ENCODE results near the gene TXNDC2. TPM values are rescaled to one million over a fixed set of nuclear protein-coding genes. Genes with fewer than 3 reads are reported as not detected.

The TXNDC2 gene
- total and polyA plus RNA-seq, 9 of the 15 experiments (the other 6 are each of a cell fraction or from before 2014, with no cell fraction given) = 1.2 to 4.9 (median 2.3) TPM

DNA sequence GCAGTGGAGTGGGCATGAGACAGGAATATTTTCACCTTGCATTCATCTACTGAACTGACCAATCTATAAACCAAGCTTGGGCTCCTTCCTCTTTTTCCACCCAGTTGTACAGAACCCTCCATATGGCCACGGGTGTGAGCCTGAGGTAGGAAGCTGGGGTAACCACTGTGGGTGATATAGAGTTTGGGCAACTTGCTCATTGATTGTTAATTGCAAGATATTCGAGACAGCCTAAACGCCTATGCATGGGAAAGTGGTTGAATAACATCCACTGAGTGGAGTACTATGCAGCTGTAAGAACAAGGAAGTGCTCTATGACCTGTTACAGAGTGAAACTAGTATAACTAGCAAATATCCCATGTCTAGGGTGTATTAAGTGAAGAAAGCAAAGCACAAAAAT is 20.7 kb downstream of the TXNDC2 start:
- Histone ChIP-seq H3K27ac (ENCODE audit: extremely low read depth, low read depth, low read length) (peak overlapping the region; percentile 13; the same call in 2 of the 3 replicates), H3K4me2 (ENCODE audit: insufficient read depth, low read length) (peak overlapping the region; percentile 53; the same call in 1 of the 2 replicates), H4K20me1 (replicated peaks; ENCODE audit: control insufficient read depth, insufficient read depth, low read length) (no peaks in the 10 kb centered on the region), H3K4me1 (replicated peaks in 1 of 2; ENCODE audit: control insufficient read depth in 2 of 2, insufficient read depth in 2 of 2, low read length in 2 of 2) (peaks cover 6 to 37% of the 10 kb centered on the region in 2 experiments), H3K9ac (ENCODE audit: insufficient read depth in 1 of 2, low read depth in 2 of 2, low read length in 2 of 2) (peak overlapping the region in 1 of 2 experiments; percentile 24; a peak in 1 of 4 replicates), H3K4me3 (no peak overlapping the region), H2AFZ (ENCODE audit: low read depth, low read length) (peak overlapping the region; percentile 92), H3K79me2 (ENCODE audit: control insufficient read depth, insufficient read depth, low read length) (no peaks in the 10 kb centered on the region), H3K9me1 (ENCODE audit: control insufficient read depth, insufficient read depth, low read length) (no peaks in the 10 kb centered on the region), H3K9me3 (replicated peaks; ENCODE audit: control insufficient read depth, insufficient read depth, low read depth, low read length) (no peaks in the 10 kb centered on the region), H3K27me3 (ENCODE audit: control insufficient read depth in 2 of 2, insufficient read depth in 2 of 2, low read length in 2 of 2) (no peaks in the 10 kb centered on the region), H3K36me3 (ENCODE audit: control insufficient read depth, insufficient read depth, low read length) (no peaks in the 10 kb centered on the region)
- FAIRE-seq (peak; percentile 15), DNase-seq (ENCODE audit: extremely low read depth in 1 of 4, low spot score in 3 of 4) (no peak), ATAC-seq (peak; percentile 68)
- CTCF ChIA-PET (ENCODE audit: low intra/inter-chr PET ratio) = no interaction called here
- POLR2A ChIA-PET = interaction anchor here (1.0 to 2.6 kb wide), 7 partner anchors 10 to 103 kb away, joined by 3 to 12 read pairs (median 5); partner anchors contain the start of gene TXNDC2
- intact Hi-C loops (cut with micrococcal nuclease) = no loop called here
- 23% methylated on average over 3 of the region's 3 CpGs for WGBS (ENCODE audit: insufficient coverage, low coverage, missing lambda C conversion rate)
- in situ Hi-C loops (cut with MboI) = no loop called here
- no TSS peak for BruUV-seq (replicated peaks)
- peak; percentile 63 for TF ChIP-seq SPI1 (IDR thresholded peaks at IDR 0.05; ENCODE audit: borderline replicate concordance, low read depth, low read length)
- TF ChIP-seq, protein P1, sequence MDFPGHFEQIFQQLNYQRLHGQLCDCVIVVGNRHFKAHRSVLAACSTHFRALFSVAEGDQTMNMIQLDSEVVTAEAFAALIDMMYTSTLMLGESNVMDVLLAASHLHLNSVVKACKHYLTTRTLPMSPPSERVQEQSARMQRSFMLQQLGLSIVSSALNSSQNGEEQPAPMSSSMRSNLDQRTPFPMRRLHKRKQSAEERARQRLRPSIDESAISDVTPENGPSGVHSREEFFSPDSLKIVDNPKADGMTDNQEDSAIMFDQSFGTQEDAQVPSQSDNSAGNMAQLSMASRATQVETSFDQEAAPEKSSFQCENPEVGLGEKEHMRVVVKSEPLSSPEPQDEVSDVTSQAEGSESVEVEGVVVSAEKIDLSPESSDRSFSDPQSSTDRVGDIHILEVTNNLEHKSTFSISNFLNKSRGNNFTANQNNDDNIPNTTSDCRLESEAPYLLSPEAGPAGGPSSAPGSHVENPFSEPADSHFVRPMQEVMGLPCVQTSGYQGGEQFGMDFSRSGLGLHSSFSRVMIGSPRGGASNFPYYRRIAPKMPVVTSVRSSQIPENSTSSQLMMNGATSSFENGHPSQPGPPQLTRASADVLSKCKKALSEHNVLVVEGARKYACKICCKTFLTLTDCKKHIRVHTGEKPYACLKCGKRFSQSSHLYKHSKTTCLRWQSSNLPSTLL (IDR thresholded peaks at IDR 0.05) = no peak
- TF ChIP-seq, protein P2, sequence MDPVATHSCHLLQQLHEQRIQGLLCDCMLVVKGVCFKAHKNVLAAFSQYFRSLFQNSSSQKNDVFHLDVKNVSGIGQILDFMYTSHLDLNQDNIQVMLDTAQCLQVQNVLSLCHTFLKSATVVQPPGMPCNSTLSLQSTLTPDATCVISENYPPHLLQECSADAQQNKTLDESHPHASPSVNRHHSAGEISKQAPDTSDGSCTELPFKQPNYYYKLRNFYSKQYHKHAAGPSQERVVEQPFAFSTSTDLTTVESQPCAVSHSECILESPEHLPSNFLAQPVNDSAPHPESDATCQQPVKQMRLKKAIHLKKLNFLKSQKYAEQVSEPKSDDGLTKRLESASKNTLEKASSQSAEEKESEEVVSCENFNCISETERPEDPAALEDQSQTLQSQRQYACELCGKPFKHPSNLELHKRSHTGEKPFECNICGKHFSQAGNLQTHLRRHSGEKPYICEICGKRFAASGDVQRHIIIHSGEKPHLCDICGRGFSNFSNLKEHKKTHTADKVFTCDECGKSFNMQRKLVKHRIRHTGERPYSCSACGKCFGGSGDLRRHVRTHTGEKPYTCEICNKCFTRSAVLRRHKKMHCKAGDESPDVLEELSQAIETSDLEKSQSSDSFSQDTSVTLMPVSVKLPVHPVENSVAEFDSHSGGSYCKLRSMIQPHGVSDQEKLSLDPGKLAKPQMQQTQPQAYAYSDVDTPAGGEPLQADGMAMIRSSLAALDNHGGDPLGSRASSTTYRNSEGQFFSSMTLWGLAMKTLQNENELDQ (CRISPR knock-in tag; IDR thresholded peaks at IDR 0.05; ENCODE audit: borderline replicate concordance) = no peak
- TF ChIP-seq RBM39 (optimal IDR thresholded peaks at IDR 0.05; ENCODE audit: low read depth, low read length) = no peak
- TF ChIP-seq SMARCA5 (IDR thresholded peaks at IDR 0.05) = peak; percentile 49; the same call in 1 of the 2 replicates
- 0 out of 2 replicates have a peak, but pooled peaks have one; percentile 16 for TF ChIP-seq ZNF79 (CRISPR knock-in tag; IDR thresholded peaks at IDR 0.05; ENCODE audit: low read depth)
- TF ChIP-seq SUPT5H (IDR thresholded peaks at IDR 0.05) = no peak
- TF ChIP-seq ZNF77 (CRISPR knock-in tag; IDR thresholded peaks at IDR 0.05) = no peak
- TF ChIP-seq PTTG1 (tag; IDR thresholded peaks at IDR 0.05; ENCODE audit: low read depth) = no peak
- TF ChIP-seq, protein P3, sequence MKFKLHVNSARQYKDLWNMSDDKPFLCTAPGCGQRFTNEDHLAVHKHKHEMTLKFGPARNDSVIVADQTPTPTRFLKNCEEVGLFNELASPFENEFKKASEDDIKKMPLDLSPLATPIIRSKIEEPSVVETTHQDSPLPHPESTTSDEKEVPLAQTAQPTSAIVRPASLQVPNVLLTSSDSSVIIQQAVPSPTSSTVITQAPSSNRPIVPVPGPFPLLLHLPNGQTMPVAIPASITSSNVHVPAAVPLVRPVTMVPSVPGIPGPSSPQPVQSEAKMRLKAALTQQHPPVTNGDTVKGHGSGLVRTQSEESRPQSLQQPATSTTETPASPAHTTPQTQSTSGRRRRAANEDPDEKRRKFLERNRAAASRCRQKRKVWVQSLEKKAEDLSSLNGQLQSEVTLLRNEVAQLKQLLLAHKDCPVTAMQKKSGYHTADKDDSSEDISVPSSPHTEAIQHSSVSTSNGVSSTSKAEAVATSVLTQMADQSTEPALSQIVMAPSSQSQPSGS (CRISPR knock-in tag; IDR thresholded peaks at IDR 0.05) = no peak
- no peak for TF ChIP-seq ZNF561 (CRISPR knock-in tag; conservative IDR thresholded peaks at IDR 0.05)
- no peak for TF ChIP-seq EP300 (IDR thresholded peaks at IDR 0.05; ENCODE audit: low read length)
- TF ChIP-seq CTBP1 (IDR thresholded peaks at IDR 0.05; ENCODE audit: borderline replicate concordance) = no peak
- no peak for TF ChIP-seq ZBED1 (IDR thresholded peaks at IDR 0.05)
- 0 out of 4 replicates have a peak, but pooled peaks of 1 of the 2 experiments have one; percentile 5 for TF ChIP-seq RCOR1 (IDR thresholded peaks at IDR 0.05; ENCODE audit: borderline replicate concordance in 1 of 2, low read depth in 2 of 2, low read length in 2 of 2)
- no peak for TF ChIP-seq ZNF347 (CRISPR knock-in tag; IDR thresholded peaks at IDR 0.05; ENCODE audit: low read depth)
- TF ChIP-seq CREBBP (IDR thresholded peaks at IDR 0.05; ENCODE audit: low read depth, low read length) = no peak
- peak; percentile 72 for TF ChIP-seq ZNF146 (CRISPR knock-in tag; IDR thresholded peaks at IDR 0.05; ENCODE audit: unreplicated experiment)
- TF ChIP-seq HNRNPLL (IDR thresholded peaks at IDR 0.05; ENCODE audit: low read depth, low read length, poor library complexity, severe bottlenecking) = no peak
- TF ChIP-seq HDAC2 (IDR thresholded peaks at IDR 0.05) = 0 out of 2 replicates have a peak, but pooled peaks have one; percentile 15

All from K562 (cell line).